B cell (primary cell): ENCODE results near the gene NCOA7. TPM values are rescaled to one million over a fixed set of nuclear protein-coding genes. Genes with fewer than 3 reads are reported as not detected.

Source experiments
- ATAC-seq: fragments of 200-7000 bp; cut with Tn5 transposase; one replicate; pipeline ENCODE4 v1.10.0; 2021; ENCODE audit warnings: low read depth, mild to moderate bottlenecking, moderate number of reproducible peaks, moderate library complexity
- CTCF ChIA-PET: fragments of 350-600 bp; sonication (Branson Sonifier 250); formaldehyde crosslinking; loops from one replicate; lab custom pipeline; 2021; ENCODE audit warnings: antibody characterized with exemption, inconsistent platforms; lab: Charles Lee
- POLR2A ChIA-PET: fragments of 350-600 bp; sonication (Branson Sonifier 250); formaldehyde crosslinking; loops from one replicate; lab custom pipeline; 2021; ENCODE audit warnings: antibody characterized with exemption; lab: Charles Lee
- DNase-seq: peaks from one replicate; pipeline ENCODE4 v3.0.0; 2013
- H2AFZ ChIP-seq: 2 replicates; pipeline ENCODE4 v1.6.1; 2012; ENCODE audit warnings: mild to moderate bottlenecking, low read depth, low read length; ENCODE audit not compliant: insufficient read depth, poor library complexity, severe bottlenecking
- H3K27ac ChIP-seq, 2 donors: 1 replicate in 1 of 2; 2 replicates in 1 of 2; pipeline ENCODE4 v1.5.1; 2012 to 2013; ENCODE audit warnings: low read length in 2 of 2, mild to moderate bottlenecking in 2 of 2, moderate library complexity in 1 of 2
- H3K27me3 ChIP-seq, 4 experiments: fragments of 200-600 bp in 1 of 4; sonication (generic) in 1 of 4; replicated peaks in 1 of 4; 1 replicate in 2 of 4; 2 replicates in 2 of 4; pipeline versions ENCODE4 v1.6.1 to v1.7.0; 2013 to 2016; ENCODE audit warnings: low read length in 3 of 4, mild to moderate bottlenecking in 2 of 4, mixed read lengths in 1 of 4, moderate library complexity in 1 of 4; ENCODE audit not compliant: insufficient read depth in 4 of 4, control insufficient read depth in 3 of 4; ENCODE audit errors: control extremely low read depth in 1 of 4
- H3K36me3 ChIP-seq, 2 experiments: replicated peaks in 1 of 2; 1 replicate in 1 of 2; 2 replicates in 1 of 2; pipeline versions ENCODE4 v1.6.1 to v1.7.1; 2013; ENCODE audit warnings: low read length in 1 of 2; ENCODE audit not compliant: insufficient read depth in 2 of 2, control insufficient read depth in 1 of 2; ENCODE audit errors: control extremely low read depth in 1 of 2, extremely low read depth in 1 of 2
- H3K4me1 ChIP-seq, 2 donors: fragments of 200-600 bp in 1 of 2; sonication (generic) in 1 of 2; 1 replicate in 1 of 2; 2 replicates in 1 of 2; pipeline versions ENCODE4 v1.5.1 to v1.6.1; 2013 to 2017; ENCODE audit warnings: low read length in 2 of 2; ENCODE audit not compliant: control insufficient read depth in 2 of 2, insufficient read depth in 2 of 2
- H3K4me2 ChIP-seq: replicated peaks from 2 replicates; pipeline ENCODE3; 2012; ENCODE audit warnings: mild to moderate bottlenecking, low read depth, low read length; ENCODE audit not compliant: poor library complexity, severe bottlenecking
- H3K4me3 ChIP-seq, 5 experiments: fragments of 200-600 bp in 1 of 5; sonication (generic) in 1 of 5; 1 replicate in 3 of 5; 2 replicates in 2 of 5; pipeline versions ENCODE4 v1.5.1 to v1.7.0; 2011 to 2016; ENCODE audit warnings: low read length in 4 of 5, mild to moderate bottlenecking in 4 of 5, low read depth in 2 of 5, control low read depth in 1 of 5, moderate library complexity in 1 of 5; ENCODE audit not compliant: insufficient read depth in 1 of 5; ENCODE audit errors: control extremely low read depth in 1 of 5, extremely low read depth in 1 of 5
- H3K79me2 ChIP-seq: fragments of 200-600 bp; sonication (generic); one replicate; pipeline ENCODE4 v1.6.0; 2016; ENCODE audit warnings: low read length; ENCODE audit not compliant: control insufficient read depth, insufficient read depth
- H3K9ac ChIP-seq: fragments of 200-600 bp; sonication (generic); 2 replicates; pipeline ENCODE4 v1.6.1; 2017; ENCODE audit warnings: mild to moderate bottlenecking, low read length, moderate library complexity
- H3K9me3 ChIP-seq, 3 donors: one replicate each; pipeline versions ENCODE4 v1.6.1 to v1.7.1; 2013; ENCODE audit warnings: low read length in 2 of 3; ENCODE audit not compliant: control insufficient read depth in 2 of 3, insufficient read depth in 1 of 3; ENCODE audit errors: control extremely low read depth in 1 of 3
- H4K20me1 ChIP-seq: 2 replicates; pipeline ENCODE4 v1.6.0; 2012; ENCODE audit warnings: mild to moderate bottlenecking, low read length; ENCODE audit not compliant: insufficient read depth, control insufficient read depth, poor library complexity, severe bottlenecking
- H3K27ac Mint-ChIP-seq: one replicate; pipeline ENCODE4 v1.8.0; 2021; ENCODE audit warnings: mixed read lengths
- H3K27me3 Mint-ChIP-seq: one replicate; pipeline ENCODE4 v1.8.0; 2021; ENCODE audit warnings: mixed read lengths
- H3K4me1 Mint-ChIP-seq: one replicate; pipeline ENCODE4 v1.8.0; 2021; ENCODE audit warnings: mixed read lengths
- H3K4me3 Mint-ChIP-seq: one replicate; pipeline ENCODE4 v1.8.0; 2021; ENCODE audit warnings: mixed read lengths
- H3K9me3 Mint-ChIP-seq: one replicate; pipeline ENCODE4 v1.8.0; 2022; ENCODE audit warnings: mixed read lengths; ENCODE audit not compliant: insufficient read depth
- CTCF ChIP-seq: fragments of 200-600 bp; IDR thresholded peaks from one replicate; pipeline ENCODE4 v1.8.0; 2022; ENCODE audit warnings: antibody characterized with exemption, mild to moderate bottlenecking
- EZH2 ChIP-seq: IDR thresholded peaks from 2 replicates; pipeline ENCODE4 v1.6.1; 2012; ENCODE audit warnings: borderline replicate concordance, low read depth, mild to moderate bottlenecking, moderate library complexity, low read length; ENCODE audit not compliant: insufficient read depth, poor library complexity, severe bottlenecking
- WGBS: methylation state at CpG from one replicate; pipeline ENCODE4 v1.1.5; 2013; ENCODE audit warnings: missing lambda C conversion rate; ENCODE audit not compliant: insufficient coverage; 5-methylcytosine and 5-hydroxymethylcytosine counted together
- intact Hi-C: fragments of 100-400 bp; cut with micrococcal nuclease; formaldehyde crosslinking; loops from one replicate; pipeline ENCODE4 v1.10.0; 2022
- polyA plus RNA-seq: library from polyadenylated mRNA; depleted of rRNA; stranded (reverse); fragments of >200 nt; gene quantifications from 2 replicates; pipeline ENCODE4 v1.2.3, GENCODE V29; 2012
- total RNA-seq, 2 donors: library from RNA; stranded (reverse); fragments of 120-200 nt in 1 of 2; gene quantifications; 1 replicate in 1 of 2; 2 replicates in 1 of 2; pipeline versions ENCODE4 v1.2.3 to v1.2.4, GENCODE V29; 2013 to 2022

Gene NCOA7
- total and polyA plus RNA-seq, 2 donors (not counting 1 experiment from before 2014, with no cell fraction given), result 10.9 to 27.4 TPM

GRCh38 chr6:125841356-125842090 lies 50.8 kb downstream of the NCOA7 start:
- Histone ChIP-seq H2AFZ (no peak overlapping the region), H3K4me3 (no peak overlapping the region), H3K36me3 (peaks cover 0 to 1% of the 10 kb centered on the region in 2 experiments), H3K27ac (no peak overlapping the region), H3K4me1 (no peaks in the 10 kb centered on the region), H4K20me1 (peaks cover 6% of the 10 kb centered on the region), H3K4me2 (no peak overlapping the region), H3K9ac (no peak overlapping the region), H3K9me3 (no peaks in the 10 kb centered on the region), H3K79me2 (peaks cover 26% of the 10 kb centered on the region), H3K27me3 (no peaks in the 10 kb centered on the region)
- Mint-ChIP-seq H3K4me3 (no peak overlapping the region), H3K27me3 (no peaks in the 10 kb centered on the region), H3K4me1 (peaks cover 12% of the 10 kb centered on the region), H3K9me3 (no peaks in the 10 kb centered on the region), H3K27ac (no peak overlapping the region)
- WGBS, result 100% methylated on average over 2 of the region's 5 CpGs
- TF ChIP-seq EZH2 (no peak), CTCF (no peak)
- POLR2A ChIA-PET, result no interaction called here
- CTCF ChIA-PET, result interaction anchor here (0.6 kb wide), 1 partner anchor 51 kb away, joined by 4 read pairs; the partner anchor contains the start of gene NCOA7
- ATAC-seq (no peak), DNase-seq (no peak)
- intact Hi-C loops, result no loop called here

DNA sequence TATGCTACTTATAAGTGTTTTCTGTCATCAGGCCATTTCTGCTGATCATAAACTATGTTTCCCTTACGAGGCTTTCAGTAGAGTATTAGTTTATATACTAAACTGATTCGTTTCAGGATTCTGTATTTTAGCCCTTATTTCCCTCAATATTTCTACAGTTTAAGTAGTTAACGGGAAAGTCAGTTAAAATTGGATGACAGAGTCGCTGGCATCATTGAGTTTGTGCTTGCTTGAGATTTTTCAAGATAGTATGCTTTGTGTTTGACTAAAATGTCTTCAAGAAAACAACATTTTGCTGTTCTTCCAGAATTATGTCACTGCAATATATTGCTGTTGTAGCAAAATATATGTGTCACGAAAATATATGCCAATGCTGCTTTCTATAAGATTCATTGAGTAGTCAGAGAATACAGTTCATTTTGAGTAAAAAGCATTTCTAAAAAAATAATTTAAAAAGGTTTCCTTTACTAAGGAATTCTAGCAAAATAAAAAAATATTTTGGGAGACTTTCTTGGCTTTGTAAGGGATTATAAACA lies 51.4 kb downstream of the NCOA7 start:
- H3K27ac Mint-ChIP-seq, result no peak overlapping the region
- CTCF ChIA-PET, result interaction anchor here (0.8 kb wide), 1 partner anchor 16 kb away, joined by 3 read pairs; no protein-coding TSS in a partner anchor
- H3K4me1 Mint-ChIP-seq, result peaks cover 12% of the 10 kb centered on the region
- TF ChIP-seq CTCF, result no peak
- TF ChIP-seq EZH2, result no peak
- Histone ChIP-seq H3K27ac (no peak overlapping the region), H3K27me3 (no peaks in the 10 kb centered on the region), H3K4me2 (no peak overlapping the region), H3K36me3 (peaks cover 0 to 1% of the 10 kb centered on the region in 2 experiments), H3K79me2 (peaks cover 26% of the 10 kb centered on the region), H3K4me3 (no peak overlapping the region), H2AFZ (no peak overlapping the region), H3K9me3 (no peaks in the 10 kb centered on the region), H4K20me1 (peaks cover 6% of the 10 kb centered on the region), H3K9ac (no peak overlapping the region), H3K4me1 (no peaks in the 10 kb centered on the region)
- ATAC-seq, result no peak
- WGBS, result no CpG with 5 or more reads among the region's 5 CpGs
- POLR2A ChIA-PET, result no interaction called here
- intact Hi-C loops, result no loop called here
- DNase-seq, result no peak
- H3K4me3 Mint-ChIP-seq, result no peak overlapping the region
- H3K27me3 Mint-ChIP-seq, result no peaks in the 10 kb centered on the region
- no peaks in the 10 kb centered on the region for H3K9me3 Mint-ChIP-seq
